ENCODE results near the gene CCIN. TPM values are rescaled to one million over a fixed set of nuclear protein-coding genes. Genes with fewer than 3 reads are reported as not detected.

Gene CCIN
- total and polyA plus RNA-seq, 9 of the 15 experiments (the other 6 are each of a cell fraction or from before 2014, with no cell fraction given): not detected

- TF ChIP-seq MLLT1 (IDR thresholded peaks at IDR 0.05) (0 out of 4 replicates have a peak, but pooled peaks of 1 of the 2 experiments have one; percentile 30), TSHZ1 (CRISPR knock-in tag; IDR thresholded peaks at IDR 0.05) (no peak), TEAD4 (IDR thresholded peaks at IDR 0.05; ENCODE audit: low read length) (no peak), TEAD4 (CRISPR knock-in tag; IDR thresholded peaks at IDR 0.05; ENCODE audit: borderline replicate concordance) (no peak), NCOA4 (IDR thresholded peaks at IDR 0.05; ENCODE audit: partially characterized antibody) (no peak), POLR2G (IDR thresholded peaks at IDR 0.05; ENCODE audit: low read depth, low read length) (no peak), L3MBTL2 (IDR thresholded peaks at IDR 0.05) (peak; percentile 57), DDX20 (tag; IDR thresholded peaks at IDR 0.05; ENCODE audit: low read depth) (no peak), YY1 (IDR thresholded peaks at IDR 0.05; ENCODE audit: borderline replicate concordance in 1 of 3, control insufficient read depth in 1 of 3, extremely low read depth in 1 of 3, insufficient read depth in 3 of 3, insufficient read length in 1 of 3, insufficient replicate concordance in 2 of 3, low read depth in 1 of 3, low read length in 2 of 3) (peak in 1 of 3 experiments; percentile 30), HDAC2 (IDR thresholded peaks at IDR 0.05) (peak; percentile 35; the same call in 1 of the 2 replicates), MXI1 (IDR thresholded peaks at IDR 0.05; ENCODE audit: low read depth, low read length) (no peak), ATF4 (CRISPR knock-in tag; IDR thresholded peaks at IDR 0.05) (no peak), CC2D1A (IDR thresholded peaks at IDR 0.05) (no peak), ZNF655 (CRISPR knock-in tag; IDR thresholded peaks at IDR 0.05) (no peak), ZNF384 (IDR thresholded peaks at IDR 0.05; ENCODE audit: low read depth, low read length) (no peak), BRD4 (IDR thresholded peaks at IDR 0.05) (no peak), ADNP (tag; IDR thresholded peaks at IDR 0.05) (peak; percentile 83), PRPF4 (IDR thresholded peaks at IDR 0.05; ENCODE audit: insufficient read depth, low read depth, low read length, poor library complexity, severe bottlenecking) (no peak), NR2C2 (CRISPR knock-in tag; IDR thresholded peaks at IDR 0.05) (no peak), NR2C2 (tag; IDR thresholded peaks at IDR 0.05) (no peak), DACH1 (IDR thresholded peaks at IDR 0.05; ENCODE audit: partially characterized antibody) (no peak)
Observed at GRCh38 chr9:36166168-36166927, 2.8 kb upstream of the CCIN start (continued).

All from K562 (cell line).